K562 treated with DMSO at 1 percent for 24 hours (cell line): ENCODE measurements around the gene EBNA1BP2. TPM values are rescaled to one million over a fixed set of nuclear protein-coding genes. Genes with fewer than 3 reads are reported as not detected.

Experiments
- total RNA-seq: library from RNA; unstranded; fragments of 300-600 nt; gene quantifications from 2 replicates; pipeline ENCODE4 v1.2.3, GENCODE V29; 2022; ENCODE audit warnings: low read depth; ENCODE audit not compliant: insufficient read depth

Gene EBNA1BP2, protein sequence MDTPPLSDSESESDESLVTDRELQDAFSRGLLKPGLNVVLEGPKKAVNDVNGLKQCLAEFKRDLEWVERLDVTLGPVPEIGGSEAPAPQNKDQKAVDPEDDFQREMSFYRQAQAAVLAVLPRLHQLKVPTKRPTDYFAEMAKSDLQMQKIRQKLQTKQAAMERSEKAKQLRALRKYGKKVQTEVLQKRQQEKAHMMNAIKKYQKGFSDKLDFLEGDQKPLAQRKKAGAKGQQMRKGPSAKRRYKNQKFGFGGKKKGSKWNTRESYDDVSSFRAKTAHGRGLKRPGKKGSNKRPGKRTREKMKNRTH
- total RNA-seq: 88.4 and 95.7 TPM in 2 replicates

DNA sequence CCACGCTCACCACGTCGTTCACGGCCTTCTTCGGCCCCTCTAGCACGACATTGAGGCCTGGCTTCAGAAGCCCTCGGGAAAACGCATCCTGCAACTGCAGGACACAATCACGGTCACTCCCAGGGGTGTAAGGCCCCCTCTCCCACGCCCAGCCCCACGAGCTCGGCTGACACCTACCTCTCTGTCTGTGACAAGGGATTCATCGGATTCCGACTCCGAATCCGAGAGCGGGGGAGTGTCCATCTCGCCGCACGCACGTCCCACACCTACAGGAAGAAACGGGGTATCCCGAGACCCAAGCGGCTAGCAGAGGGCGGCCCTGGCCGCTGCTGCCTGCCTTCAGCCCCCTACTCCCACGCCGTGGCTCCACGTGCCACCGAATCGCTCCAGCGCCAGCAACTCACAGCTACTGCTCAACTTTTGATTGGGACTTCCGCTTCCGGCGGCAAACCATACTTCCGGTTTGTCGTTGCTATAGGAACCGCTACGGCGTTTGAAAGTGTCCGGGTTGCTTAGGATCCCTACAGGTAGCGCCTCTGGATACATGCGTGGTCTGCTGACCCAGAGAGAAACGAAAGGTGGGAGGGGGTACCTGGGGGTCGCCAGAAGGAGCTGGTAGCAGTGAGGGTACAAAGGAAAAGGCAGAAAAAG lies at the start of gene EBNA1BP2, which contains the start of gene CFAP57:
Gene EBNA1BP2, minus strand, starts transcription at position 415 of the 651 bp plus-strand sequence. Its CDS starts 172 bp downstream, at position 243.
Gene CFAP57, plus strand, starts transcription at position 455 of the 651 bp plus-strand sequence. CDS start 424 bp downstream, outside the sequence.

Other genes starting within 250 kb of the EBNA1BP2 start
- gene SLC2A1, start 213.4 kb downstream of the EBNA1BP2 start, total RNA-seq: 27.2 and 37.1 TPM in 2 replicates
- not detected in 2 replicates for gene CFAP57, start within 50 bp of the EBNA1BP2 start, total RNA-seq
- gene TMEM125, start 97.7 kb upstream of the EBNA1BP2 start, total RNA-seq: 0.81 and 1.4 TPM in 2 replicates
- not detected in 2 replicates for gene C1orf210, start 113.3 kb upstream of the EBNA1BP2 start, total RNA-seq
- gene TIE1, start 128.7 kb upstream of the EBNA1BP2 start, total RNA-seq: not detected in 2 replicates
- gene MPL, start 165.5 kb upstream of the EBNA1BP2 start, total RNA-seq: not detected in 2 replicates
- gene CDC20, start 186.7 kb upstream of the EBNA1BP2 start, total RNA-seq: 186 and 203 TPM in 2 replicates
- gene ELOVL1, start 195.7 kb upstream of the EBNA1BP2 start, total RNA-seq: 127 and 138 TPM in 2 replicates
- 56.1 and 63.0 TPM in 2 replicates for gene MED8, start 217.5 kb upstream of the EBNA1BP2 start, total RNA-seq
- 23.4 and 29.5 TPM in 2 replicates for gene SZT2, start 217.6 kb upstream of the EBNA1BP2 start, total RNA-seq